HG02588 (cell line): Measurements from ENCODE around the gene ATG2A.
"Not testable (repeated sequence)": the region's sequence is repeated elsewhere in the genome, so short reads cannot be mapped to it uniquely, and the experiment has no call there.

Experiments used
- ATAC-seq: cut with Tn5 transposase; IDR thresholded peaks from one replicate; pipeline ENCODE4 v1.9.1; 2021; ENCODE audit warnings: mild to moderate bottlenecking, moderate library complexity; ENCODE audit not compliant: unreplicated experiment

ATG2A gene

DNA sequence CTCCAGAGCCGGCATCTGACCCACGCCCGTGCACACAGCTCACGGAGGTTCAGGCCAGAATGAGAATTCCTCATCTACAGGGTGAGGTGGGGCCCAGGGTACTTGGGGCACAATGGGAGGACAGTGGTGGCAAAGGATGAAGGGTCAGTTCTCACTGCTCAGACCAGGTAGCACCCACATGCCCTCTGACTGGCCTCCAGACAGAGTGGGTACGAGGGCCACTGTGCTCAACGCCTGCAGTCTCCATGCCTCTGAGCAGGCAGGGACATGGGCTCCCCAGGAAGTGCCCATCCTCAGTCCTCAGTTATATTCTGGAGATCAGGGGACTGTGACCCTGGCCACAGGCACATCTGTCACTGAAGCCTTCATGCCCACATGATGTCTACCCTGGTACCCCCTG, 59.5 kb downstream of the ATG2A start:
- ATAC-seq, result no peak

DNA sequence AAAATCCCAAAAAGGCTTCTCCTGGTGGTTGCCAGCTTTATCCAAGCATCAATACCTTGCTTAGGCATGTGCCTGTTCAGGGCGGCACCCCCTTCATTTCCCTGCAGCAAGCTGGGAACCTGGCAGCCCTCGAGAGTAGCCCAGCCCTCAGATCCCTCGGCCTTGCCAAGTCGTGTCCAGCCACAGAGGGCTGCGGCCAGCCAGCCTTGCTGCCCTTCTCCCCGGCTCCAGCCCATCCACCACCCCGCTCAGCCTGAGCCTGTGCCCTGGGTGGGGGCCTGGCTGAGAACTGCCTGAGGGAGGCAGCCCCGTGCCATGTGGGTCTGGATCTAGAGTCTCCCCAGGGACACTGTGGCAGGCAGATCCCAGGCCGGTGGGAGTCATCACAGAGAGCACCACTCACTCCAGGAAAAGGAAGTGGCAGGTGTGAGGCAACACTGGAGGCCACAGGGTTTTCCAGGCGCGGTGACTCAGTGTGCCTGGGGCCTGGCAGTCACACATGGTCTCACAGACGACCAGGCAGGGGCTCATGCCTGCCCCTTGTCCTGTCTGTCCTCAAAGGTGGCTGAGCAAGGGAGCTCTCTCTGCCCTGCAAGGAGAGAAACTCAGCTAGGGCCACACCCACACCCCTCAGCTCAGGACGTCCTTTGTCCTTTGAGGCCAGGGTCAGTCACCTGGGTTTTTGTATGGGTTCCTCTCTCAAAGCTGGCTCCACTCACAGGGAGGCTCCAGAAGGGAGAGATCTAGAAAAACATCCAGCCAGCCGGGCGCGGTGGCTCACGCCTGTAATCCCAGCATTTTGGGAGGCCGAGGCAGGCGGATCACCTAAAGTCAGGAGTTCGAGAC, 60.4 kb downstream of the ATG2A start:
- ATAC-seq, result no peak

DNA sequence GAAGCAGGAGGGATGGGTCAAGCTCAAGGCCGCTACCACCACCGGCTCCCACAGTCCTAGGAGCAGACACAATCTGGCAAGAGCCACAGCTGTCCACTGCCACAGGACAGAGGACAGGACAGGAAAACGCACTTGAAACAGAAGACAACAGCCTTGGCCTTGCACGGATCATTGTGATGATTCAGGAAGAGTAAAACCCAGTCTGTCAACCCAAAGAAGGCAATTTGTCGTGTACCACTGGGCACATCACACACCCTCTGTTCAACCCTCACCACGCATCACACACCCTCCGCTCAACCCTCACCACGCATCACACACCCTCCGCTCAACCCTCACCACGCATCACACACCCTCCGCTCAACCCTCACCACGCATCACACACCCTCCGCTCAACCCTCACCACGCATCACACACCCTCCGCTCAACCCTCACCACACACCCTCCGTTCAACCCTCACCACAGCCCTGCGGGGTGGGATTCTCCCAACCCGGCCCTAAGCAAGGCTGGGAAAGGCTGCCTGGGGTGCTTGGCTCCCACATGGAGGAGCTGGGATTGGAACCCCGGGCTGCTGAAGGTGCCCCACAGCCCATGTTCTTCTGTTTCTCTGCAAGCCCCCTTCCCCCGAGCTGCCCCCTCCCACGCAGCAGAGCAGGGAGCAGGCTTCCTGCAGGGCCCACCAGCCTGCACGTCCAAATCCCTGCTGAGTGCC, 61.3 kb downstream of the ATG2A start:
- no peak for ATAC-seq

DNA sequence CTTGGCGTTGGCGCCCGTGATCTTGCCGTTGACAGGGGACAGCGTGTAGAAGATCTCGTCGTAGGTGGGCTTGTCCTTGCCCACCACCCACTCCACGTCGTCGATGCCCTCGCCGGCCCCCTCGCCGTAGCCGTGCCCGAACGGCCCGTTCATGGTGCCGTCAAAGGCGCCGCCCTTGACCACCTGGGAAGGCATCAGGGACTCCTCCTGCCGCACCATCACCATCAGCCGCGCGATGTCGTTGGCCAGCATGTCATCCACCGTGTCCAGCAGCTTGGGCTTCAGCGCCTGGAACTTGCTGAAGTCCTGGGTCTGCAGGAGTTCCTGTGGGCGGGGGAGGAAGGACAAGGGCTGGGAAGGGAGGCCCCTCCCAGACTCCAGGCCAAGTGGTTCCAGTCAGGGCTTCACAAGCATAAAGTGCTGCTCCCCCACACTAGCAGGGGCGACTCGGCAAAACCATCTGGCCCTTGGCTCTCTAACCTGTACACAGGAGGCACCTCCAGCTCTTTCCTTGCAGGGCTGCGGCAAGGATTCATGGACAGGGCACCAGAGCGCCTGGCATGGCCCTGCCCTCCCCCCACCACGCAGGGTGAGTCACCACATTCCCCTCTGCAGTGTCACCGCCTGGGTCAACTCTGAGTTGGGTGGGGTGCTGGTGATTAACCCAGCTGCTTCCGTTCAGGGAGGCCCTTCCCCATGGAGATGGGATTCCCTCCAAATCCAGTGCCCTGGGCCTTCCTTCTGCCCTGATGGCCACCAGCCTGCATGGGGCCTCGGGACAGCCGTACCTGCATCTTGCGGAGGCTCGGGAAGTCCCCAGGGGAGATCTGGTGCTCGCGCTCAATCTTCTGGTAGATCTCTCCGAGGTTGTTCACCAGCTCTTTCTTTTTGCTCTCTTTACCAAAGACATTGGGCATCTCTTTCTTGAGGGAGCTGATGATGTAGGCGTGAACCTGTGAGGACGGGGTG, 62.2 kb downstream of the ATG2A start:
- no peak for ATAC-seq

DNA sequence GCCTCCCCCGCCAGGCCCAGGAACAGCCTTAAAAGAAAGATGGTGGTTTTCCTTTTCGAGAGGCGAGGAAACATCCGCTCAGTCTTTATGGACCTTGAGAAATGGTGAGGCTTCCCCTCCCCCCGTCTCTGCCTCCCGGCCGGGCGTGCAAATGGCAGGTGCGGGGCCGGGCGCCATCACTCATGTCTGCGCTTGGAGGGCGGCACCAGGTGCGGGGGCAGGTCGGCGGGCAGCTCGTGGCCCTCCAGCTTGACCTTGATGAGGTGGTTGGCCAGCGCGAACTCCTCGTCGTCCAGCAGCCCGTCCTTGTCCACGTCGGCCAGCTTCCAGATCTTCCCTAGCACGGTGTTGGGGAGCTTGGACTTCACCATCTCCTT, 62.9 kb downstream of the ATG2A start:
- no peak for ATAC-seq

DNA sequence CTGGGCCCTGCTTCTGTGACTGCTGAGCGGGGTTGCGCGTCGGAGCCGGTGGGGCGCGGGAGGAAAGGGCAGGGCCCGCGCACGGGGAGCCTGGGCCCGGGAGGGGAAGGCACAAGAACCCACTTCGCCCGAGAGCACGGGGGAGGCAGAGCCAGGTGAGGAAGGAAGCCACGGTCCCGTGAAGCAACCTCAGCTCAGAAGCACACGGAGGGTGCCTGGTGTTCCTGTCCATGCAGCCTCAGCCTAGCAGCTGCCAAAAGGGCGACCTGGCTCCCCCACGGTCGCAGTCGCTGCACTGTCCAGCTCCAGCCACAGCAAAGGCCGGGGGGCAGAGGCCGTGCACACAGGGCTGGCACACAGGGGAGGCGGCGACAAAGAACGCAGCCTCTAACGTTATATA, 63.3 kb downstream of the ATG2A start:
- no peak for ATAC-seq

DNA sequence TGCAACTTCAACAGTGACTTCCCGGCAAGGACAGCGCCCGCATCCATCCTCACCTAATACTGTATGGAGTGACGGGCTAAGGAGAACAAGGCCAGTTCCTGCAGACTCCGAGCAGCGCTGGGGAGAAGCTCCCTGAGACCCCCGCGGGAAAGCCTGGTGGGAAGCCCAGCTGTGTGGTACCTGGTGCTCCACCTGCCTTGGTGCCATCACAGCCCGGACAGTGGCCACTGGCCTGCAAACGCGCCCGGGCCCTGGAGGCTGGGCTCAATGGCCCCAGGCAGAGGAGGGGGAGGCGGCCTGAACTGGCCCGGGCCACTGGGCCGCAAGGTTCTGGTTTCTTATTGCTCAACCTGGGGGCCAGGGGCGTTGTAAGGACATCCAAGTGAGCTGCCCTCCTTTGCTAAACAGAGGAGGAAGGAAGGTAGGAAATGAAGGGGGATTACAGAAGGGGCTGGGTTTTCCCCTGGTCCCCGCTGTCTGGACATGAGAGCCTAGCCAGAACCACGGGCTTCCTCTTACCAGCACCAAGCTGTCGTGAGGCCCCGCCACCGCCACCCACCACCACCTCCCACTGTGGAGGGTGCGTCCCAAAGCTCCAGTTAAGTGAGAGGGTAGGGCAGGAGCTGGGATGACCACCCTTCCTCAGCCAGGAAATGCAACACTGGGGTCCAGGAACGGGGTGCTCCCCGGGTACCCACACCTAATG, 64.1 kb downstream of the ATG2A start:
- ATAC-seq, result no peak

DNA sequence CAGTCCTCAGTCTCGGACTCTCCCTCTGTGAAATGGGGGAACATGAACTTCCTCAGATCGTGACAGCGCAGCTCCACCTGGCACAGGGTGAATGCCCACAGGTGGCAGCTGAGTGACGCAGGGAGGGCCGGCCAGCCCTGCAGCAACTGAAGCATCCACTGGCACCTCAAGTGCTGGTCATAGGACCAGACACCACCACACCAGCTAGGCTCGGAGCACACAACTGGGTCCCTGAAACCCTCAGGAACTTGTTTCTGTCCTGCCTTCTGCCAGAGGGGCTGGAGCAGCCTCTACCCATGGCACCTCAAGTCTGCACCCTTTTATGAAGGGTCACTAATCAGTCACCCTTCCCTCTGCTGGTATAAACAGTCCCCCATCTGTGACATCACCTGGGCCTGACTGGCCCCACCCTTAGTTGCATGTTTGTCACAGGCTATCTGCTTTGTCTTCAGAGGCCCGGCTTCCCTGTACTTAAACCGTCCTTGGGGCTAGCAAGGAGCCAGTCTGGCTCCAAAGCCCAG, 65.1 kb downstream of the ATG2A start:
- ATAC-seq, result no peak

DNA sequence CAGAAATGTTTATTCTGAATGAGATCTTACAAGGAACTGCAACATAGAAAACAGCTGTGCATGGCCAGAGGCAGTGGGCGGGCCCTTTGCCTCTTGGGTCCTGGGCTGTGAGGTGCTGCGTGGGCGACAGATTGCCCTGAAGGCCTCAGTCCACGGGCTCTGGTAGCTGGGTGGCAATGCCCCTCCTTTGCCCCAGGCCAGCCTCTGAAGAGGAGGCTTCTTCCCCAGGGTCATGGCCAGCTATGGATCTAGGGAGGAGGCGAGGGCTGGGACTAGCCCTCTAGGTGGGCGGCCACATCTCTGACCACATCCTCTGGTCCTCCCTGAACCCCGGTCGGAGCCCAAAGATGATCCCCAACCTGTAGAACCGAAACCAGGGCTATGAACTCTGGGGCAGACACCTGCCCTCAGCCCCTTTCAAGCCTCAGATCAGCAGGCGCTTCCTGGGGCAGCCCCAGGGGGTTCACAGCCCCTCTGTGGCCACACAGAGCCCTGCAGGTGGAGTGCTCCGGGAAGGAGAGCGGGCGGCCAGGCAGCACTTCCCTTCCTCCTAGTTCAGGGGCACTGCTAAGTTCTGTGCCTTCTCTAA, 65.9 kb downstream of the ATG2A start:
- ATAC-seq, result peak; percentile 67

DNA sequence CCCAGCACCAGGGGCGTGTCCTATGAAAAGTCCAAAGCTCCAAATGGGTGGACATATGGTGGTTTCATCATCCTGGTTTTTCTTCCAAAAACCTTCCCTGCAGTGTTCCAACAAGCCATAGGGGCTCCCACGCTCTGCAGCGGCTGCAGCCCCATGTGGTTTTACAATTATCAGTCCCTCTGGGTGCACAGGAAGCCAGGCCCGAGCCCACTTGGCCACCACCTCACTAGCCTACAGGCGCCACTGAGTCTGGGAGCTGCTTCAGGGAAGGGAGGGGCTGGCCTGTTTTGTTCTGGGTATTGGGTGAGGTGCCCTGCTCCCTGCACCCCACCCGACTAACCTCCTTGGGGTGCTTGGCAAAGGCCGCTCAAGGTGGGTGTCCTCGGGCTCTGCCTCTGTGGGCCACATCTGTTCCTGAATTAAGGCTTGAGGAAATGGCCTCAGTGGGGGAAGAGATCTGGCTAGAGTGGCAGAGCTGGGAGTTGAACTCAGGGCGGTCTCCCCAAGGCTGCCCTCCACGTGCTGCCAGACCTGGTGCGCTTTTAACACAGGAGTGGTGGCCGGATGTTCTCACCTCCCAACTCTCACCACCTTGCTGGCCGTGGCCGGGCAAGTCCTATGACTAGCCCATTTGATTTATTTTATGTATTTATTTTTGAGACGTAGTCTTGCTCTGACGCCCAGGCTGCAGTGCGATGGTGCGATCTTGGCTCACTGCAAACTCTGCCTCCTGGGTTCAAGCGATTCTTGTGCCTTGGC, 67.2 kb downstream of the ATG2A start:
- no peak for ATAC-seq

DNA sequence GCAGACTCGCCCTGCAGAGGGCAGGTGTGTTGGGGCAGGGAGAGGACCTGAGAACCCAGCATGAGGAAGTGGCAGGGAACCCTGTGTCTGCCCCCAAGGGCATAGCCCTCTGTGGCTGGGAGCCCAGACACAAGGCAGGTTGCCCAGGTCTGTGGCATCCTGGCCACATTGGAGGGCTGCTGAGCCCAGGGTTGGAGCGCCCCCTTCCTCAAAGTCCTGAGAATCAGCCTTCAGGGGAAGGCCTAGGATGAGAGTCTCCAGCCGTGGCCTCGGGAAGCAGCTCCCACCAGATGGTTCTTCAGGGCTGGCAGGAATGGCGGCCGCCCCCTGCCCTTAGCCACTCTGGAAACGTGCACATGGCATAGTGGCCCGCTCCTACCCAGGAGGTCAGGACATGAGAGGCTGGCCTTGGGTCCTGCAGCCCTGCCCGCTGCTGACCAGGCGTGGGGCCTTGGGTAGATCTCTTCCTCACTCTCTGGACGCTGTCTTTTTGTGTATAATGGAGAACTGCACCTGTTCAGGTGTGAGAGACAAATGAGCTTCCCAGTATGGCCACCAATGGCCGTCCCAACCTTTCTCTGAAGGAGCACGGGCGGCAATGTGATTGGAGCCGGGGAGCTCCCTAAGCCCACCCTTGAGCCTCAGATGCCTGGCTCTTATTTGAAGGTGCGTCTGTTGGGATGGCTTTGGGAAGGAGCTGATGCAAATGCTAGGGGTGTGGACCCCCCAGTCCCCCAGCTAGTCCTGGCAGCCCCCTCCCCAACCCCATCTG, 68.0 kb downstream of the ATG2A start:
- ATAC-seq, result no peak

DNA sequence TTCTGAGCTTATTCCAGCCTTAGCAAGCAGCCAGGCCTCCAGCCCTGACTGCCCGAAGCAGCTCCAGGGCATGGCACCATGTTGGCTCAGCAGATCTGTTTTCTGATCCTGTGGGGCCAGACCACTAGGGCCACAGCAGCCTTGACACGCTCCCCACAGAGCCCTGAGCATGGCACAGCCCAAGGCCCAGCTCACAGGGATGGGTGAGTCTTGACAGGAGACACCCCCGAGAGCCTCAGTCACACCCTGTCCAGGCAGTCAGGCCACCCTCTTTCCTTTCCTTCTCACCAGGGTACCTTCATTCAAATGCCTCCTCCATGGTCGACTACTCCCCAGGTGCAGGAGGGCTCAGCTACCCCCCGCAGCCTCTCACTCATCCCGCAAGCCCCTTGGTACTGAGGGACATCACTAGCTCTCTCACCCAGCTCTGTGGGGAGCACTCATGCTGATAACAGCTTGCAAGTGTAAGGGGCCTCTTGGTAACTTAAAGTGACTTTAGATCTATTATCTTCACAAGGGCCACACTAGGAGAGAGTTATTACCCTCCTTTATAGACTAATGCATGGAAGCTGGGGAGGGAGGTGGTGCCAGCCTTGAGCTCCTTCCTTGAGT, 68.7 kb downstream of the ATG2A start:
- no peak for ATAC-seq

DNA sequence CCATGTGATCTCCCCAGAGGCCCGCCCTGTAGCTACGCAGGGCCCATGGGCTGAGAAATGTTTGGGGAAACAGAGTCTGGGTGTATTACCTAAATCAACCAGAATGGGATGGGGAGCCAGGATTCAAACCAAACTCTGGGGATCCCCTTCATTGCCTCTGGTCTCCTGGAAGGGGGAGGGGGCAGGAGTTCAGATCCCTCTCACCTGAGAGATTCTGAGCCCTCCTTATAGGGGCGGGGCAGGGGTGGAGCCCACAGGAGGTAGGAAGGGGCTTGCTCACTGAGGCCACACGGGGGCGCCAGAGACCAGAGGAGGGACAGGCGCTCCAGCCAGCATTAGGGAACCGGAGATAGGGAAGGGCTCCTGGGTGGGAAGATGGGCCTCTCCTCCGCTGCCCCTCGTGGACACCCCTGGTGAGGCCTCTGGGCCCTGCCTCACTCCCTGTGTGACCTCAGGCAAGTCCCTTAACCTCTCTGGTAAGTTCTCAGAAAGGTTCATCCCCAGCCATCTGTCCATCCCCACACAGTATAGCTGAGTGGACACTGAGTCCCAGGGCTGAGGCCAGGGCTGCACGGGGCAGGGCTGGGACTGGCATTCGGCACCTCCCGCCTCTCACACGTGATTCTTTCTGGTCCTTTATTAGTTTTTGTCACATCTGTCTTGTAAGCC, 69.9 kb downstream of the ATG2A start:
- ATAC-seq, result no peak

DNA sequence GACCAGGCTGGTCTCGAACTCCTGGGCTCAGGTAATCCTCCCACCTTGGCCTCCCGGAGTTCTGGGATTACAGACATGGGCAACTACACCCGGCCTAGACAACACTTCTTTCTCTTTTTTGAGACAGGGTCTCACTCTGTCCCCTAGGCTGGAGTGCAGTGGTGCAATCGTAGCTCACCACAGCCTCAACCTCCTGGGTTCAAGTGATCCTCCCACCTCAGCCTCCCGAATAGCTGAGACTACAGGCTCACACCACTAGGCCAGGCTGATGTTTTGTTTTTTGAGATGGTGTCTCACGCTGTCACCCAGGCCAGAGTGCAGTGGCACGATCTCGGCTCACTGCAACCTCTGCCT, 71.3 kb downstream of the ATG2A start:
- not testable (repeated sequence) for ATAC-seq

DNA sequence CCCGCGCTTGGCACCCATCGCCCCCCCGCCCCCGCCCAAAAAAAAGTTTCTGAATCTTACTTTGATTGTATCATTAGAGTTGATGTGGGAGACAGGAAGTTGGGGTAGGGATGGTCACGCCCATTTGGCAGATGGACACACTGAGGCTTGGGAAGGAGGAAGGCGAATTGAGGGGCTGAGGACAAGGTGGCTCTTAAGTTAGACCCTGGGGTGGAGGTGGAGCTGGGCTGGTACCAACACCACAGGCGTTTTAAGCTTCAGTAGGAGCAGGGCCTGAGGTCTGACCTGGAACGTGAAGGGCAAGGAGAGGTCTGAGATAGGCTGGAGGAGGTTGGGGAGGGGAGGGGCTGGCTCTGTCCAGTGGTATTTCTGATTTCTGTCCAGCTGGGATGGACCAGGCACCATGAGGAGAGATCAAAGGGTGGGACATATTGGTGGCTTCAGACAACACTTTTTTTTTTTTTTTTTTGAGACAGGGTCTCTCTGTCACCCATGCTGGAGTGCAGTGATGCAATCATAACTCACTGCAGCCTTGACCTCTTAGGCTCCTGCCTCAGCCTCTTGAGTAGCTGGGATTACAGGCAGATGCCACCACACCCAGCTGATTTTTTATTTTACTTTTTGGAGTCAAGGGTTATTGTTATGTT, 71.8 kb downstream of the ATG2A start:
- ATAC-seq, result no peak
